H9 (cell line): ENCODE measurements around the gene MBTPS1. TPM values are rescaled to one million over a fixed set of nuclear protein-coding genes. Genes with fewer than 3 reads are reported as not detected.
A peak's percentile ranks its signal among the peaks of the same experiment; 100 is the strongest.

Source experiments
- DNase-seq: peaks from one replicate; pipeline ENCODE4 v3.0.0-alpha.2; 2017
- H2AFZ ChIP-seq: one replicate; pipeline ENCODE4 v1.6.1; 2013; ENCODE audit warnings: mild to moderate bottlenecking, low read length, control low read depth, moderate library complexity
- H2AK5ac ChIP-seq: 2 replicates; pipeline ENCODE4 v1.6.1; 2013; ENCODE audit warnings: low read length, control low read depth, mixed read lengths; ENCODE audit not compliant: insufficient read length
- H2BK120ac ChIP-seq: one replicate; pipeline ENCODE4 v1.6.1; 2013; ENCODE audit warnings: low read depth, mild to moderate bottlenecking, low read length, control low read depth, inconsistent platforms; ENCODE audit not compliant: poor library complexity, severe bottlenecking
- H2BK12ac ChIP-seq: 2 replicates; pipeline ENCODE4 v1.6.1; 2013; ENCODE audit warnings: low read length, control low read depth, mixed read lengths, low read depth; ENCODE audit not compliant: insufficient read length
- H2BK15ac ChIP-seq: 2 replicates; pipeline ENCODE4 v1.6.1; 2013; ENCODE audit warnings: low read depth, low read length, control low read depth
- H2BK20ac ChIP-seq: one replicate; pipeline ENCODE4 v1.6.1; 2013; ENCODE audit warnings: low read depth, mild to moderate bottlenecking, low read length, control low read depth, inconsistent platforms; ENCODE audit not compliant: poor library complexity, severe bottlenecking
- H2BK5ac ChIP-seq: 2 replicates; pipeline ENCODE4 v1.6.1; 2013; ENCODE audit warnings: low read length, control low read depth, mixed read lengths; ENCODE audit not compliant: insufficient read length
- H3K14ac ChIP-seq: 2 replicates; pipeline ENCODE4 v1.6.1; 2013; ENCODE audit warnings: low read length, control low read depth; ENCODE audit not compliant: insufficient read depth
- H3K18ac ChIP-seq: 2 replicates; pipeline ENCODE4 v1.6.1; 2013; ENCODE audit warnings: low read depth, mild to moderate bottlenecking, mixed read lengths, low read length, control low read depth; ENCODE audit not compliant: insufficient read length
- H3K23ac ChIP-seq: 2 replicates; pipeline ENCODE4 v1.6.1; 2013; ENCODE audit warnings: low read length, control low read depth, mixed read lengths, low read depth; ENCODE audit not compliant: insufficient read length
- H3K23me2 ChIP-seq: 2 replicates; pipeline ENCODE4 v1.6.1; 2013; ENCODE audit warnings: low read depth, mild to moderate bottlenecking, mixed read lengths, low read length, control low read depth; ENCODE audit not compliant: insufficient read length, poor library complexity, severe bottlenecking
- H3K27ac ChIP-seq: 2 replicates; pipeline ENCODE4 v1.5.1; 2013; ENCODE audit warnings: low read length, control low read depth, mixed read lengths, low read depth; ENCODE audit not compliant: insufficient read length
- H3K27me3 ChIP-seq: 2 replicates; pipeline ENCODE4 v1.6.1; 2013; ENCODE audit warnings: low read length, control low read depth, inconsistent platforms; ENCODE audit not compliant: insufficient read depth
- H3K4ac ChIP-seq: 2 replicates; pipeline ENCODE4 v1.6.1; 2013; ENCODE audit warnings: low read depth, mild to moderate bottlenecking, control low read depth, inconsistent platforms, low read length, moderate library complexity
- H3K4me1 ChIP-seq: 2 replicates; pipeline ENCODE4 v1.6.1; 2013; ENCODE audit warnings: low read length, control low read depth, inconsistent platforms; ENCODE audit not compliant: insufficient read depth
- H3K4me2 ChIP-seq: 2 replicates; pipeline ENCODE4 v1.6.1; 2013; ENCODE audit warnings: low read length, control low read depth, mixed read lengths; ENCODE audit not compliant: insufficient read length, insufficient read depth
- H3K56ac ChIP-seq: 2 replicates; pipeline ENCODE4 v1.6.1; 2013; ENCODE audit warnings: low read depth, mild to moderate bottlenecking, mixed read lengths, low read length, control low read depth; ENCODE audit not compliant: insufficient read length
- H3K79me1 ChIP-seq: 2 replicates; pipeline ENCODE4 v1.6.1; 2013; ENCODE audit warnings: low read depth, mild to moderate bottlenecking, moderate library complexity, low read length, control low read depth, inconsistent platforms; ENCODE audit not compliant: insufficient read depth, poor library complexity, severe bottlenecking
- H3K79me2 ChIP-seq: 2 replicates; pipeline ENCODE4 v1.6.1; 2013; ENCODE audit warnings: low read length, control low read depth, inconsistent platforms; ENCODE audit not compliant: insufficient read depth
- H3K9ac ChIP-seq: 2 replicates; pipeline ENCODE4 v1.6.1; 2013; ENCODE audit warnings: low read length, control low read depth, mixed read lengths; ENCODE audit not compliant: insufficient read length; ENCODE audit errors: extremely low read depth
- H3K9me3 ChIP-seq: one replicate; pipeline ENCODE4 v1.6.1; 2013; ENCODE audit warnings: low read depth, low read length, inconsistent platforms; ENCODE audit not compliant: control insufficient read depth
- H3T11ph ChIP-seq: one replicate; pipeline ENCODE4 v1.6.1; 2013; ENCODE audit warnings: mild to moderate bottlenecking, low read length, control low read depth, inconsistent platforms
- H4K20me1 ChIP-seq: one replicate; pipeline ENCODE4 v1.6.1; 2013; ENCODE audit not compliant: control insufficient read depth, insufficient read length, insufficient read depth
- H4K5ac ChIP-seq: 2 replicates; pipeline ENCODE4 v1.6.1; 2013; ENCODE audit warnings: low read depth, mild to moderate bottlenecking, mixed read lengths, low read length, control low read depth; ENCODE audit not compliant: insufficient read length
- H4K8ac ChIP-seq: replicated peaks from 2 replicates; pipeline ENCODE4 v1.6.1; 2013; ENCODE audit warnings: low read length, control low read depth, mixed read lengths, low read depth; ENCODE audit not compliant: insufficient read length
- H4K91ac ChIP-seq: 2 replicates; pipeline ENCODE4 v1.6.1; 2013; ENCODE audit warnings: low read depth, mild to moderate bottlenecking, moderate library complexity, mixed read lengths, low read length, control low read depth; ENCODE audit not compliant: insufficient read length
- H3K27ac Mint-ChIP-seq, 3 experiments: 2 replicates in 2 of 3; 3 replicates in 1 of 3; pipeline ENCODE4 v1.8.0; 2020 to 2021; ENCODE audit warnings: mixed read lengths in 3 of 3, mild to moderate bottlenecking in 1 of 3, moderate library complexity in 1 of 3
- H3K27me3 Mint-ChIP-seq: 2 replicates; pipeline ENCODE4 v1.8.0; 2021; ENCODE audit warnings: low read depth, mild to moderate bottlenecking, moderate library complexity, mixed read lengths
- H3K36me3 Mint-ChIP-seq, 3 experiments: 2 replicates in 2 of 3; 3 replicates in 1 of 3; pipeline ENCODE4 v1.8.0; 2020 to 2021; ENCODE audit warnings: low read depth in 3 of 3, mixed read lengths in 3 of 3; ENCODE audit not compliant: insufficient read depth in 1 of 3
- H3K4me1 Mint-ChIP-seq, 2 experiments: 2 replicates each; pipeline ENCODE4 v1.8.0; 2020; ENCODE audit warnings: mixed read lengths in 2 of 2
- H3K4me3 Mint-ChIP-seq, 2 experiments: 2 replicates in 1 of 2; 3 replicates in 1 of 2; pipeline ENCODE4 v1.8.0; 2020 to 2021; ENCODE audit warnings: mild to moderate bottlenecking in 2 of 2, mixed read lengths in 2 of 2, moderate library complexity in 1 of 2
- H3K9me3 Mint-ChIP-seq, 2 experiments: 2 replicates in 1 of 2; 3 replicates in 1 of 2; pipeline ENCODE4 v1.8.0; 2020; ENCODE audit warnings: mild to moderate bottlenecking in 2 of 2, mixed read lengths in 2 of 2, moderate library complexity in 1 of 2
- WGBS: extraction: QIAGEN DNeasy Blood & Tissue Kit; methylation state at CpG from one replicate; pipeline ENCODE4 v1.1.7; 2013; ENCODE audit warnings: missing lambda C conversion rate, low lambda C conversion rate, mixed read lengths; ENCODE audit not compliant: insufficient read length; ENCODE audit errors: extremely low coverage; 5-methylcytosine and 5-hydroxymethylcytosine counted together
- total RNA-seq: library from RNA; stranded (reverse); gene quantifications from 2 replicates; pipeline ENCODE4 v1.2.1, GENCODE V29; 2021
- TF ChIP-seq, protein P1 (sequence below): fragments of 200-600 bp; sonication (generic); conservative IDR thresholded peaks from 3 replicates; pipeline ENCODE4 v1.8.0; 2021; ENCODE audit warnings: antibody characterized with exemption, mild to moderate bottlenecking

The MBTPS1 gene
- total RNA-seq, 1 experiment from 2014 or later: 48.7 TPM

DNA sequence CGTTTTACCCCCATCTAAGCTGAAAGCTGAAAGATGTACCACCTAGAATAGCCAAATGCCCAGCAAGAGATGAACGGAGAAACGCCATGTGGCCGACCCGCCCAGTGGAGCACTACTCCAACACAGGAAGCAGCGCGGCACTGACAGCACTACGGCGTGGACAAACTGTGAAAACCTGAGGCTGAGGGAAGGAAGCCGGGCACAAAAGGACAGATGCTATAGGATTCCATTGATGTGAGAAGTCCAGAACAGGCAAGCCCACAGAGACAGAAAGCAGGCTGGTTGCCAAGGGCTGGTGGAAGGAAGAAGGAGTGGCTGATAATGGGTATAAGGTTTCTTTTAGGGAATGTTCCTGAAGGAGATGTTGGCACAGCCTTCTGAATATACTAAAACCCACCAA lies 44.7 kb downstream of the MBTPS1 start:
- peak overlapping the region in 2 of 3 experiments; percentile 25 to 26; a peak in 3 of 7 replicates for H3K27ac Mint-ChIP-seq
- no peaks in the 10 kb centered on the region for H3K4me1 Mint-ChIP-seq
- Histone ChIP-seq H3K9ac (no peak overlapping the region), H3K79me2 (no peaks in the 10 kb centered on the region), H2BK12ac (no peak overlapping the region), H2BK20ac (no peak overlapping the region), H2BK5ac (no peak overlapping the region), H3K4ac (no peak overlapping the region), H2BK120ac (no peak overlapping the region), H4K5ac (no peak overlapping the region), H2BK15ac (no peak overlapping the region), H4K8ac (no peak overlapping the region), H3K56ac (no peak overlapping the region), H4K20me1 (no peaks in the 10 kb centered on the region), H3T11ph (no peak overlapping the region), H3K4me1 (no peaks in the 10 kb centered on the region), H2AFZ (no peak overlapping the region), H3K4me2 (no peak overlapping the region), H3K79me1 (no peaks in the 10 kb centered on the region), H2AK5ac (no peak overlapping the region), H3K27ac (no peak overlapping the region), H4K91ac (no peak overlapping the region), H3K27me3 (no peaks in the 10 kb centered on the region), H3K23me2 (no peaks in the 10 kb centered on the region), H3K18ac (no peak overlapping the region), H3K23ac (no peak overlapping the region), H3K14ac (no peak overlapping the region), H3K9me3 (no peaks in the 10 kb centered on the region)
- TF ChIP-seq, protein P1, sequence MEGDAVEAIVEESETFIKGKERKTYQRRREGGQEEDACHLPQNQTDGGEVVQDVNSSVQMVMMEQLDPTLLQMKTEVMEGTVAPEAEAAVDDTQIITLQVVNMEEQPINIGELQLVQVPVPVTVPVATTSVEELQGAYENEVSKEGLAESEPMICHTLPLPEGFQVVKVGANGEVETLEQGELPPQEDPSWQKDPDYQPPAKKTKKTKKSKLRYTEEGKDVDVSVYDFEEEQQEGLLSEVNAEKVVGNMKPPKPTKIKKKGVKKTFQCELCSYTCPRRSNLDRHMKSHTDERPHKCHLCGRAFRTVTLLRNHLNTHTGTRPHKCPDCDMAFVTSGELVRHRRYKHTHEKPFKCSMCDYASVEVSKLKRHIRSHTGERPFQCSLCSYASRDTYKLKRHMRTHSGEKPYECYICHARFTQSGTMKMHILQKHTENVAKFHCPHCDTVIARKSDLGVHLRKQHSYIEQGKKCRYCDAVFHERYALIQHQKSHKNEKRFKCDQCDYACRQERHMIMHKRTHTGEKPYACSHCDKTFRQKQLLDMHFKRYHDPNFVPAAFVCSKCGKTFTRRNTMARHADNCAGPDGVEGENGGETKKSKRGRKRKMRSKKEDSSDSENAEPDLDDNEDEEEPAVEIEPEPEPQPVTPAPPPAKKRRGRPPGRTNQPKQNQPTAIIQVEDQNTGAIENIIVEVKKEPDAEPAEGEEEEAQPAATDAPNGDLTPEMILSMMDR: no peak
- H3K27me3 Mint-ChIP-seq: 0 out of 2 replicates have a peak, but pooled peaks cover 1% of the 10 kb centered on the region
- H3K4me3 Mint-ChIP-seq: no peak overlapping the region
- no CpG with 5 or more reads among the region's 10 CpGs for WGBS
- no peak for DNase-seq
- H3K36me3 Mint-ChIP-seq: peaks cover 21 to 72% (median 53%) of the 10 kb centered on the region in 3 experiments; a peak in 6 of 7 replicates
- no peaks in the 10 kb centered on the region for H3K9me3 Mint-ChIP-seq
